HepG2 (cell line): Measurements from ENCODE around the gene PNPLA1. TPM values are rescaled to one million over a fixed set of nuclear protein-coding genes. Genes with fewer than 3 reads are reported as not detected.

ENCODE experiments used
- ATAC-seq: fragments of 200-7000 bp; cut with Tn5 transposase; 3 replicates; pipeline ENCODE4 v1.9.1; 2020; ENCODE audit warnings: mild to moderate bottlenecking, moderate library complexity
- BruUV-seq: library from RNA; stranded (reverse); fragments of 400-500 nt; replicated peaks from 2 replicates; lab custom pipeline; 2021; lab: Mats Ljungman, UMichigan
- CTCF ChIA-PET: fragments of 300-600 bp; formaldehyde crosslinking; extraction: SDS; loops from one replicate; lab custom pipeline; 2021; ENCODE audit warnings: low total read pairs, inconsistent platforms, low intra/inter-chr PET ratio; lab: Yijun Ruan, JAX
- POLR2A ChIA-PET: fragments of 350-600 bp; sonication (Branson Sonifier 250); formaldehyde crosslinking; loops from one replicate; lab custom pipeline; 2020; ENCODE audit warnings: antibody characterized with exemption, inconsistent platforms; lab: Yijun Ruan, JAX
- DNase-seq: peaks from one replicate; pipeline ENCODE4 v3.0.0-alpha.2; 2015; ENCODE audit warnings: low spot score
- FAIRE-seq: peaks from 3 replicates; lab custom pipeline; 2011; peaks lifted over from hg19 to GRCh38; lab: Jason Lieb, UNC
- H2AFZ ChIP-seq: one replicate; pipeline ENCODE4 v1.6.1; 2011; ENCODE audit warnings: low read length, inconsistent platforms
- H3K27ac ChIP-seq: fragments of 300-600 bp; 3 replicates; pipeline ENCODE4 v1.8.0; 2011; ENCODE audit warnings: mixed run types, mild to moderate bottlenecking, mixed read lengths, low read length, inconsistent platforms; ENCODE audit not compliant: insufficient read depth; ENCODE audit errors: extremely low read length
- H3K27me3 ChIP-seq, 2 experiments: fragments of 200-600 bp in 1 of 2; 2 replicates in 1 of 2; 3 replicates in 1 of 2; pipeline versions ENCODE4 v1.6.0 to v1.8.0; 2011; ENCODE audit warnings: low read length in 2 of 2, mild to moderate bottlenecking in 2 of 2, moderate library complexity in 2 of 2, inconsistent platforms in 1 of 2; ENCODE audit not compliant: insufficient read depth in 2 of 2, control insufficient read depth in 1 of 2
- H3K36me3 ChIP-seq, 2 experiments: fragments of 200-600 bp in 1 of 2; replicated peaks in 1 of 2; 2 replicates in 1 of 2; 3 replicates in 1 of 2; pipeline versions ENCODE4 v1.5.1 to v1.8.0; 2011; ENCODE audit warnings: low read length in 2 of 2, inconsistent platforms in 1 of 2; ENCODE audit not compliant: insufficient read depth in 2 of 2, control insufficient read depth in 1 of 2
- H3K4me1 ChIP-seq: 2 replicates; pipeline ENCODE4 v1.5.1; 2012; ENCODE audit warnings: low read length, inconsistent platforms; ENCODE audit not compliant: insufficient read depth
- H3K4me2 ChIP-seq: 2 replicates; pipeline ENCODE4 v1.6.0; 2011; ENCODE audit warnings: low read depth, low read length, inconsistent platforms
- H3K4me3 ChIP-seq, 3 experiments: fragments of 200-600 bp in 1 of 3; sonication (generic), shearing (Covaris generic) in 1 of 3; replicated peaks in 1 of 3; 2 replicates each; pipeline ENCODE4 v1.5.1; 2011 to 2016; ENCODE audit warnings: low read length in 3 of 3, inconsistent platforms in 2 of 3, low read depth in 2 of 3, mild to moderate bottlenecking in 2 of 3, control low read depth in 1 of 3, mixed read lengths in 1 of 3; ENCODE audit not compliant: insufficient read depth in 1 of 3
- H3K79me2 ChIP-seq: one replicate; pipeline ENCODE4 v1.6.1; 2011; ENCODE audit warnings: low read length, inconsistent platforms; ENCODE audit not compliant: insufficient read depth
- H3K9ac ChIP-seq: 2 replicates; pipeline ENCODE4 v1.6.0; 2011; ENCODE audit warnings: mild to moderate bottlenecking, low read depth, low read length, inconsistent platforms; ENCODE audit not compliant: insufficient read depth
- H3K9me3 ChIP-seq: 2 replicates; pipeline ENCODE4 v1.5.1; 2012; ENCODE audit warnings: mild to moderate bottlenecking, low read length
- H4K20me1 ChIP-seq: 2 replicates; pipeline ENCODE4 v1.6.0; 2011; ENCODE audit warnings: inconsistent platforms, mild to moderate bottlenecking, low read length, moderate library complexity; ENCODE audit not compliant: insufficient read depth
- ARID2 ChIP-seq: sonication (generic); formaldehyde crosslinking; IDR thresholded peaks from 2 replicates; pipeline ENCODE4 v1.8.1; 2022; ENCODE audit warnings: mild to moderate bottlenecking, missing genetic modification reagents, borderline replicate concordance
- EZH2 ChIP-seq: conservative IDR thresholded peaks from 2 replicates; pipeline ENCODE4 v1.6.1; 2012; ENCODE audit warnings: mild to moderate bottlenecking, low read depth, low read length, moderate library complexity
- GATA4 ChIP-seq: sonication (generic); IDR thresholded peaks from 2 replicates; pipeline ENCODE4 v1.6.1; 2016; ENCODE audit warnings: antibody characterized with exemption, low read depth, borderline replicate concordance
- HES4 ChIP-seq: sonication (generic); formaldehyde crosslinking; IDR thresholded peaks from 2 replicates; pipeline ENCODE4 v1.9.0; 2021; ENCODE audit warnings: mild to moderate bottlenecking, missing genetic modification reagents, borderline replicate concordance
- JUND ChIP-seq: sonication (generic); formaldehyde crosslinking; IDR thresholded peaks from 2 replicates; pipeline ENCODE4 v1.8.0; 2022; ENCODE audit warnings: mild to moderate bottlenecking, missing genetic modification reagents
- MED1 ChIP-seq: sonication (generic); formaldehyde crosslinking; IDR thresholded peaks from 2 replicates; pipeline ENCODE4 v1.4.0; 2020; ENCODE audit warnings: missing genetic modification reagents
- POGZ ChIP-seq: sonication (generic); formaldehyde crosslinking; IDR thresholded peaks from 2 replicates; pipeline ENCODE4 v1.4.0; 2020; ENCODE audit warnings: mild to moderate bottlenecking, missing genetic modification reagents
- PRDM4 ChIP-seq: sonication (generic); formaldehyde crosslinking; IDR thresholded peaks from 2 replicates; pipeline ENCODE4 v1.9.0; 2021; ENCODE audit warnings: missing genetic modification reagents, borderline replicate concordance
- TFAP4 ChIP-seq: sonication (generic); IDR thresholded peaks from 2 replicates; pipeline ENCODE4 v1.6.1; 2016; ENCODE audit warnings: low read depth, borderline replicate concordance
- ZFP90 ChIP-seq: sonication (generic); formaldehyde crosslinking; IDR thresholded peaks from 2 replicates; pipeline ENCODE4 v1.8.0; 2022; ENCODE audit warnings: missing genetic modification reagents, mild to moderate bottlenecking, inconsistent platforms, borderline replicate concordance
- ZNF101 ChIP-seq: sonication (generic); formaldehyde crosslinking; IDR thresholded peaks from 2 replicates; pipeline ENCODE4 v1.4.0; 2020; ENCODE audit warnings: mild to moderate bottlenecking, low read depth, missing genetic modification reagents, borderline replicate concordance
- ZNF317 ChIP-seq: sonication (generic); formaldehyde crosslinking; IDR thresholded peaks from 2 replicates; pipeline ENCODE4 v1.5.0; 2020; ENCODE audit warnings: mild to moderate bottlenecking, missing genetic modification reagents
- ZNF670 ChIP-seq: sonication (generic); formaldehyde crosslinking; IDR thresholded peaks from 2 replicates; pipeline ENCODE4 v1.8.0; 2022; ENCODE audit warnings: mild to moderate bottlenecking, missing genetic modification reagents, borderline replicate concordance
- ZNF737 ChIP-seq: sonication (generic); formaldehyde crosslinking; IDR thresholded peaks from 2 replicates; pipeline ENCODE4 v1.5.0; 2020; ENCODE audit warnings: missing genetic modification reagents, mild to moderate bottlenecking, borderline replicate concordance
- ZSCAN31 ChIP-seq: sonication (generic); formaldehyde crosslinking; IDR thresholded peaks from 2 replicates; pipeline ENCODE4 v1.5.0; 2020; ENCODE audit warnings: low read depth, mild to moderate bottlenecking, missing genetic modification reagents
- ZSCAN9 ChIP-seq: IDR thresholded peaks from 2 replicates; pipeline ENCODE4 v1.6.1; 2016; ENCODE audit warnings: borderline replicate concordance
- WGBS: methylation state at CpG from one replicate; pipeline ENCODE4 v1.1.6; 2017; ENCODE audit warnings: low lambda C conversion rate; 5-methylcytosine and 5-hydroxymethylcytosine counted together
- in situ Hi-C: cut with HindIII; loops from 2 replicates; pipeline ENCODE4 v1.10.0; 2017; ENCODE audit warnings: low pct_unique_long_range_greater_than_20kb; ENCODE audit not compliant: extremely low pct_ligation_motif_present
- intact Hi-C: fragments of 100-400 bp; cut with micrococcal nuclease; formaldehyde crosslinking; loops from one replicate; pipeline ENCODE4 v1.10.0; 2022; ENCODE audit not compliant: unreplicated experiment
- polyA plus RNA-seq, 8 experiments: library from polyadenylated mRNA; depleted of rRNA in 3 of 8; stranded (reverse) in 7 of 8; unstranded in 1 of 8; fragments of >200 nt; fragmentation: Illumina TruSeq in 4 of 8; extraction: Trizol in 4 of 8; gene quantifications; 2 replicates each; pipeline versions ENCODE4 v1.2.1 to v1.2.3, GENCODE V29; 2011 to 2016; ENCODE audit warnings: low read depth in 4 of 8, missing spikeins in 1 of 8, mixed read lengths in 1 of 8; ENCODE audit not compliant: insufficient read depth in 1 of 8
- total RNA-seq, 5 experiments: library from RNA; depleted of rRNA; stranded (reverse); fragments of >200 nt; fragmentation: Illumina TruSeq; extraction: Trizol; gene quantifications; 2 replicates each; pipeline ENCODE4 v1.2.3, GENCODE V29; 2016; ENCODE audit warnings: low read depth in 1 of 5
- TF ChIP-seq, protein P1 (sequence below): sonication (generic); formaldehyde crosslinking; IDR thresholded peaks from 2 replicates; pipeline ENCODE4 v1.4.0; 2020; ENCODE audit warnings: missing genetic modification reagents
- TF ChIP-seq, protein P2 (sequence below): fragments of 450-650 bp; IDR thresholded peaks from 2 replicates; pipeline ENCODE4 v1.6.1; 2016

Gene PNPLA1
- total and polyA plus RNA-seq, 2 of the 13 experiments (the other 11 are each of a cell fraction or from before 2014, with no cell fraction given) = not detected

DNA sequence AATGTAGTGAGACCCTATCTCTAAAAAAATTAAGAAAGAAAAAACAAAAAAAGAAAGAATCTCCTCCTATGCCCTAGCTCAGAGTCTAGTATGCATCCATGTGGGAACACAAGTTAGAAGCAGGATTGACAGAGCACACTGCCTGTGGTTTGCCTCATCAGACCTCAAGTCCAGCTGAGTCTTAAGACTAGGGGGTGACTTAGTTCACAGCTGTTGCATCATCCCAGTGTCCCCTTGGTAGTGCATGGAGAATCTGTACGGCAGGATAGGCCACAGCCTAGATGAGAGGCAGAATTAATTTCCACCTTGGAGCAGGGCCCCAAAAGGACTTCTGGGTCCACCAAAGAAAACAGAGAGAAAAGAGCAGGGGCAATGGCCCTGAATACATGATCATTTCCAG is 13.7 kb downstream of the PNPLA1 start (continued):
- no peak for TF ChIP-seq PRDM4

DNA sequence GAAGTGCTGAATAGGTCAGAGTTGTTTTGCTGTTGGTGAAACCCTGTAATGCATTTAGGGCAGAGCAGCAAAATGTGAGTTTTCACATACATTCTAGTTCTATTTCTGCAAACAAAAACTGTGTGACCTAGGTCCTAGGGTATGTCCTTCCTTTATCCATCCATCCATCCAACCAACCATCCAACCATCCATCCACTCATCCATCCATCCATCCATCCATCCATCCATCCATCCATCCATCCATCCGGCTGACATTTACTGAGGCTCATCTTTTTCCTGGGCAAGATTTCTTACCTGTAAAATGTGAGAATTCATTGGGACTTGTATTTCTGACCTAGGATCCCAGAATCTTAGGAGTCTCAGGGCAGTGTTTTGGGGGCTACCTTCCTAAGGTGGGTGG is 14.5 kb downstream of the PNPLA1 start:
- POLR2A ChIA-PET = no interaction called here
- 56% methylated on average over 1 of the region's 1 CpG for whole genome bisulfite sequencing
- Histone ChIP-seq H3K27ac (no peak overlapping the region), H3K4me2 (no peak overlapping the region), H3K4me3 (no peak overlapping the region), H3K36me3 (no peaks in the 10 kb centered on the region), H2AFZ (no peak overlapping the region), H3K9ac (no peak overlapping the region), H3K79me2 (no peaks in the 10 kb centered on the region), H3K4me1 (no peaks in the 10 kb centered on the region), H3K9me3 (no peaks in the 10 kb centered on the region), H3K27me3 (peaks cover 0 to 6% of the 10 kb centered on the region in 2 experiments; a peak in 3 of 5 replicates), H4K20me1 (no peaks in the 10 kb centered on the region)
- in situ Hi-C loops = no loop called here
- DNase-seq (no peak), FAIRE-seq (no peak), ATAC-seq (no peak)
- intact Hi-C loops = no loop called here
- CTCF ChIA-PET = no interaction called here
- no TSS peak for BruUV-seq
- TF ChIP-seq ZFP90 (CRISPR knock-in tag) (no peak), ZNF737 (no peak), HES4 (no peak), TFAP4 (no peak), ZSCAN9 (no peak), ZNF317 (no peak), ZSCAN31 (CRISPR knock-in tag) (no peak), ZNF670 (CRISPR knock-in tag) (no peak), EZH2 (no peak), GATA4 (no peak), MED1 (CRISPR knock-in tag) (no peak), ARID2 (CRISPR knock-in tag) (no peak), POGZ (CRISPR knock-in tag) (no peak), JUND (CRISPR knock-in tag) (no peak), ZNF101 (no peak)
- TF ChIP-seq, protein P1, sequence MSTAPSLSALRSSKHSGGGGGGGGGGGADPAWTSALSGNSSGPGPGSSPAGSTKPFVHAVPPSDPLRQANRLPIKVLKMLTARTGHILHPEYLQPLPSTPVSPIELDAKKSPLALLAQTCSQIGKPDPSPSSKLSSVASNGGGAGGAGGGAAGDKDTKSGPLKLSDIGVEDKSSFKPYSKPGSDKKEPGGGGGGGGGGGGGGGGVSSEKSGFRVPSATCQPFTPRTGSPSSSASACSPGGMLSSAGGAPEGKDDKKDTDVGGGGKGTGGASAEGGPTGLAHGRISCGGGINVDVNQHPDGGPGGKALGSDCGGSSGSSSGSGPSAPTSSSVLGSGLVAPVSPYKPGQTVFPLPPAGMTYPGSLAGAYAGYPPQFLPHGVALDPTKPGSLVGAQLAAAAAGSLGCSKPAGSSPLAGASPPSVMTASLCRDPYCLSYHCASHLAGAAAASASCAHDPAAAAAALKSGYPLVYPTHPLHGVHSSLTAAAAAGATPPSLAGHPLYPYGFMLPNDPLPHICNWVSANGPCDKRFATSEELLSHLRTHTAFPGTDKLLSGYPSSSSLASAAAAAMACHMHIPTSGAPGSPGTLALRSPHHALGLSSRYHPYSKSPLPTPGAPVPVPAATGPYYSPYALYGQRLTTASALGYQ (CRISPR knock-in tag) = no peak
- TF ChIP-seq, protein P2, sequence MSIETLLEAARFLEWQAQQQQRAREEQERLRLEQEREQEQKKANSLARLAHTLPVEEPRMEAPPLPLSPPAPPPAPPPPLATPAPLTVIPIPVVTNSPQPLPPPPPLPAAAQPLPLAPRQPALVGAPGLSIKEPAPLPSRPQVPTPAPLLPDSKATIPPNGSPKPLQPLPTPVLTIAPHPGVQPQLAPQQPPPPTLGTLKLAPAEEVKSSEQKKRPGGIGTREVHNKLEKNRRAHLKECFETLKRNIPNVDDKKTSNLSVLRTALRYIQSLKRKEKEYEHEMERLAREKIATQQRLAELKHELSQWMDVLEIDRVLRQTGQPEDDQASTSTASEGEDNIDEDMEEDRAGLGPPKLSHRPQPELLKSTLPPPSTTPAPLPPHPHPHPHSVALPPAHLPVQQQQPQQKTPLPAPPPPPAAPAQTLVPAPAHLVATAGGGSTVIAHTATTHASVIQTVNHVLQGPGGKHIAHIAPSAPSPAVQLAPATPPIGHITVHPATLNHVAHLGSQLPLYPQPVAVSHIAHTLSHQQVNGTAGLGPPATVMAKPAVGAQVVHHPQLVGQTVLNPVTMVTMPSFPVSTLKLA = no peak
